ENCODE measurements around the gene UBE2D2.

UBE2D2 gene

DNA sequence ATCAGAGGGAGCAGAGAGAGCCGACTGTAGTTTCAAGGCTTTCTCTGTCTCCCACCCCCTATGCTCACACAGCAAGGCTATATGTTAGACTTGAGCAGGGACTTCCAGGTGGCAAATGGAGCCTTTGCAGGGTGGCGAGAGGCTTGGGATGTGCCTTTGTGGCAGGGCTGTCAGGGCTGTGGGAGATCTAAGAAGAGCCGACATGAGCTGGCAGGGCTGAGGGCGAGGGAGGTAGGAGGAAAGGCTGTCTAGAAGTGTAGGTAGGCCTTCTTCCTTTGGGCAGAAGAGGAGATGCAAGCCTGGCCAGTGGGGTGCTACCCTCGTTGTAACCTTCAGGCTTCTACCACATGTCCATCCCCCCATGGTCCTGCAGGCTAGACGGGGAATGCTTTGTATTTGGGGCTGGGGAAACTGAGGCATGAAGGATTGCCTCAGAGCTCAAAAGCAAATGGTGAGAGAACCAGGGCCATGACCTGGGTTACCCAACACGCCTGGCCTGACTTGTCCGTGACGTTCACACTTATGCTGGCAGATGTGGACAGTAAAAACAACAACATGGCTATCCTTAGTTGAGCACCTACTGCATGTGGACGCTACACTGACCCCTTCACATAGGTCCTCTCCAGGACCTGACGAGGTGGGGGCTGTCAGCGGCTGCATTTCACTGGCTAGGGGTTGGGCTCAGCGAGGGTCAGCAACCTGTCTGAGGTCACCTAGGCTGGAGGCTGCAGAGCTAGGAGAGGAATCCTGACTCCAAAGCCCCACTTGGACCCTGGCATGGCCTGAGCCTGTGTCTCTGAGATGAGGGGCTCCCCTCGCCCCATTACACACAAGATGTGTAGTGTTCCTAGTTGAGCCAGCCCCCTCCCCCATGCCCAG lies 102.3 kb downstream of the UBE2D2 start:
- no peak for DNase-seq

DNA sequence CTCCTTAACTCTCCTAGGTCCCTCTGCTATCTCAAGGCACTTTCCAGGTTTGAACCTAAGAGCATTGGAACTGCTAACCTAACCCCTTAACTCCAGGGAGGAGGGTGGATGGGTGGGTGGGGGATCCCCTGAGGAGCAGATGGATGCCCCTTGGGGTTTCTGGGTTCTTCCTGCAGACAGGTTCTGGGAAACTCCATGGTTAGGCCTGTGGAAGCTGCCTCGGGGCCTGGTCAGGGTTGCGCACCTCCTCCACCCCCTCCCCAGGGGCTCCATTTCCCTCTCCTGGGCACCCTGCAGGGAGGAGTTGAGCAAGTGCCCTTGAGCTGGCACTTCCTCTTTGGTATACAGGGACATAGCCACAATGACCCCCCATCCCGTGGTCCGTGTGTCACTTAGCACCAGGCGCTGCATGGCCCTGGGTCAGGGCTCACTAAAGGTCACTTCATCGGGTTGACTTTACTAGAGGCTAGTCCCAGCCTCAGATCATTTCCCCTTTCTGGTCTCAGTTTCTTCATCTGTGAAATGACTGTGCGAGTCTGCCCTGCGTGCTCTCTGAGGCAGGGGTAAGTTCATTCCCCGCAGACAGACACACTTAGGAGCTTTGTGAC lies 103.1 kb downstream of the UBE2D2 start:
- no peak for DNase-seq

DNA sequence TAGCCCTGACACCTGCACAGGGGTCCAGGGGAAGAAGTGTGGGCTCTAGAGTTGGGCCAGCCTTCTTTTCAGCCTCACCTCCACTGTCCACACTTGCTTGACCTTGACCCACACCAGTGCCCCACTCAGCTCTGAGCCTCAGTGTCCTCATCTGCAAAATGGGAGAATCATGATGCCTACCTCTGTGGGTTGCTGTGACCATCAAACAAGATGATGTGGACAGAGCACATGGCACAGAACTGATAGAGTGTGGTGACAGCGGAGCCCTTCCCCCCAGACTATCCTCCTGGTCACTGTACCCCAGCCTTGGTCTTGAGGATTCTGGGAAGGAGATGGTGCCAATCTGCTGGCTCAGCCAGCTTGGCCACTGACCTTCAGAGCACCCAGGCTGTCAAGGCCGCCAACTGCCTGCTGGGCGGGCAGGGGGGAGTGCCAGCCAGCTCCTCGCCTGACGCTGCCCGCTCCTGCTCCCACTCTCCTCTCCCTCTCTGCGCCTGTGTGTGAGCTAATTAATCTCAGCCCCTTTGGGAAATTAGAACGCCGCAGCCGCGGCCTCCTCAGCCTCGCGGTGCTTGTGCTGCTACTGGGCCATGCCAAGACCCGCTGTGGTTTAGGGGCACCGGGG lies 103.7 kb downstream of the UBE2D2 start:
- no peak for DNase-seq

DNA sequence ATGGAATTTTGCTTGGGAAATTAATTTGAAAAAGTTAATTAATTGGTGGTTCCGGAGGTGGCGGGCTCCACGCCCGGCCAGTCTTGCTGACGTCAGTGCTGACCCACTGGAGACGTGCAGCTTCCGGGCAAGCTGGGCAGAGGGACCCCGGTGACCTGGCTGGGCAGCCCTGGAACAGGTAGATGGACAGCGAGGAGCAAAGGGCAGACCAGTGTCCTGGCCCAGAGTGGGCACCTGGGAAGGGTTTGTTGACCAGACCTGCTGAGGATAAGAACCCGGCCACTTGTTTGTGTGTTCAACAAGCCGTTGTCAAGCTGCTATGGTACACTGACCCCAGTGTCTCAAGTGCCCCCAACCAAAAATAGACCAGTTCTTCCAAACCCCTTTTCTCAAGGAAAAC lies 104.5 kb downstream of the UBE2D2 start:
- DNase-seq, result no peak

DNA sequence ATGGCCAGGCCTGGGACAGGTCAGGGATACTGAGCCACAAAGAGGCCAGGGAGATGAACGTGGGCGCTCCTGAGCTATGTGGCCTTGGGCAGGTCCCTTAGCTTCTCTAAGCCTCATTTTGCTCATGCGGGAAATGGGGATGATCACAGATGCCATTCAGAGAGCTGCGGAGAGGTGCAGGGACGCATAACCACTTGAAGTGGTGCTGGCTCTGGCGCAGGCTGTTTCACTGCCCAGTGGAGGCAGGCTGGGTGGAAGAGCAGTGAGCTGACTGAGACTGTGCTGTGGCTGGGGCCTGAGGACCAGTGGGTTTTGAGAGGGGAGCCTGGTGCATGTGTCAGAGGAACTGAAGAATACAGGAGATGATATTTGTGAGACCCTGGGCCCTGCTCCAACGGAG lies 105.4 kb downstream of the UBE2D2 start:
- DNase-seq, result no peak

DNA sequence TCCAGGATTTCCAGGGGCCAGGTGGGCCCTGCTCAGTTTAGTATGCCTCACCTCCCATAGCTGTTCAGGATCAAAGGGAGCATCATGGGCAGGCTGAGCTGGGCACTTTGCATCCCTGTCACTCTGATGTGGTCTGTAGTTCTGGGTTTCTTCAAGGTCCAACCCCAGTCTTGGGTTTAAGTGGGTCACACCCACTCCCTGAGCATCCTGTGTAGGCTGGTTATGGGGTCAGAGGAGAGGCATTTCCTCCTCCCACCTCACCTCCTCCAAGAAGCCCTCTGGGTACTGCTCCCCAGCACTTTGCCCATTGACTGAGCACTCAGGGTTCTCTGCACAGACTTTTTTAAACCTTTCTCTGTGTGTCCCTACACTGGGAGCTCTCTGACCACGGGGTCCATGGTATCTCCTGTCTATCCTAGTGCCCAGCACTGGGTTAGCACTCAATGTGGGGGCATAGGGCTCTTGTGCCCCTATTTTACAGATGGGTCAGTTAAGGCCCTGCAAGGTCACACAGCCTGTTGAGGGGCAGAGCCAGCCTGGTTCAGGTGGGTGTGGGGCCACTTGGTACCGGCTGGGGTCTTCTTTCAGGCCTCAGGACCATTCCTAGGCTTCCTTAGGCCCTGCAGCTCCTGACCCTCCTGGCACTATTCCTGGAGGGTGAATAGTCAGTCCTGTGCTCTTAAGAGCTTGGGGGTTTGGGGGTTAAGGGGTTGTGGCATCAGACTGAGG lies 106.0 kb downstream of the UBE2D2 start:
- DNase-seq, result no peak

DNA sequence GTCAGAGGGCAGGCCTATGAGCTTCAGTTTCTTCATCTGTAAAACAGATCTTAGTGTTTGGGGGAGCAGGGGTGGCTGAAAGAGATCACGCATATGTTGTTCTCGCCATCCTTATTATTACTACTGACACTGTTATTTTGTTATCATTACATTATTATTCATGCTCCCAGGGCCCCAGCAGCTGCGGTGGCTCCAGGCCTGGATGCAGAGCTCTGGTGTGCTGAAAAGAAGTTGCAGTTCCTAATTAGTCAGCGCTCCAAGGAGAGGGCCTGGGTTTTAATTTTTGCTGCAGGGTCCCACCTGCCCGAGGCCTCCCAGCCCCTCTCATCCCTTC lies 106.6 kb downstream of the UBE2D2 start:
- no peak for DNase-seq

DNA sequence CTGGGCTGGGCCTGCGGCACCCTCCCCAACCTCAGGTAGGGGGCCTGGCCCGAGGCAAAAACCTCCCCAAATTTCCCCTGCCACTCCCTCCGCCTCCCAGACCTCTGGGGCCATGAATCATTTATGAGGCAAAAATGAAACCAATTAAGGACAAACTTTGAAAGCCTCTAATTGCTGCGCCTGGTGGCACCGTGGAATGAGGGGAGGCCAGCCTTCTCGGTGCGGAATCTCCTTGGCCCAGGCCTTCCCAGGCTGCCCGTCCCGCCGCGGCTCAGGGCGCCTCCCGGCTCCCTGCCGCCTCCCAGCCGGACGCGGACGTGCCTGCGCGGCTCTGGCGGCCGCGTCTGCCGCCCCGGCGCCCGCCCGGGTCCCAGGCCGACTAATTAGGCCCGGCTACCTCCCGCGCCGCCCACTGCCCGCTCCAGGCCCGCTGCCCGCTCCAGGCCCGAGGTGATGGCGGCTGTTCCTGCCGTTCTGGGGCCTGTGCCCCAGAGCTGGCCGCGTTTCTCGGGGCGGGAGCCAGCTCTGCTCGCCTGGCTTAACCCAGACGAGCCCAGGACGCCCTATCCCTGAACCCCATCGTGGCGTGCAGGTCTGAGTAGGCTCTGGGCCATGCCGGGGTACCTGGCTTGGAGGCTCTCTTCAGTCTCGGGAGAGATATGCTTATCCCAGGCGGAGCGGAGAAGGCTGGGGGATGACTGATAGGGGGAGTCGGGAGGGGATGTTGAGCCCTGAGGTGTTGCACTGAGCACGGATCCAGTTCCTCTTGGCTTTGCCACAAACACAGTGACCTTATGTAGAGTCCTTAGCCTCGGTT lies 107.1 kb downstream of the UBE2D2 start:
- no peak for DNase-seq

DNA sequence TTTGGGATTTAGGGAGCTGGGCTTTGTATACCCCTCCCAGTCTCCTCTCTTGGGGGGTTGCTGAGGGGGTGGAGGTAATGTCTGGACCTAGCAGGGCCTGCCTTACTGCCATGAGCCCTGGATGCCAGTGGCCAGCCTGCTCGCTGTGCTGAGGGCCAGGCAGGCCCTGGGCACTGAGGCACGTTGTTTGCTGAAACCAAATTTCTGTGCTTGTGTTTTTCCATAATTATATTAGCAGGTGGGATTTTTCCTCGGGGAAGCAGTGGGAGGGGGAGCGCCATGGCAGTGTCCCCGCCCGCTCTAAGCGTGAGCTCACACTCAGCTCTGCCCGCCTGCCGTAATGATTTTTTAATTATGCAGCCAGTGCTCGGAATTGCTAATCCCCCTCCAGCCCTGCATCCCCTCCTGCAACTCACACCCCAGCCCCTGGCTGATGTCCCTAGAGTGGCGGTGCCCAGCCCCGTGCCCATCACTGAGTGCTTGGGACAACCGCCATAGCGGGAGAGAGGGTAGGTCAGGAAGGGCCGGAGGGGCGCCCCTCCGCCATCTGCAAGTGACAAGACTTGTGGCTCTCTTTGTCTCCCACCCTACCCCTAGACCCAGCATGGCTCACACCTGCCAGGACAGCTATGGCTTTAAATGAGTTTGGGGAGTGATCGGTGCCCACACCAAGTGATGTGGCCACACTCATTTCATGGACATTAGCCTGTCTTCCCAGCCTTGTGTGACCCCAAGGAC lies 108.0 kb downstream of the UBE2D2 start:
- DNase-seq, result no peak

DNA sequence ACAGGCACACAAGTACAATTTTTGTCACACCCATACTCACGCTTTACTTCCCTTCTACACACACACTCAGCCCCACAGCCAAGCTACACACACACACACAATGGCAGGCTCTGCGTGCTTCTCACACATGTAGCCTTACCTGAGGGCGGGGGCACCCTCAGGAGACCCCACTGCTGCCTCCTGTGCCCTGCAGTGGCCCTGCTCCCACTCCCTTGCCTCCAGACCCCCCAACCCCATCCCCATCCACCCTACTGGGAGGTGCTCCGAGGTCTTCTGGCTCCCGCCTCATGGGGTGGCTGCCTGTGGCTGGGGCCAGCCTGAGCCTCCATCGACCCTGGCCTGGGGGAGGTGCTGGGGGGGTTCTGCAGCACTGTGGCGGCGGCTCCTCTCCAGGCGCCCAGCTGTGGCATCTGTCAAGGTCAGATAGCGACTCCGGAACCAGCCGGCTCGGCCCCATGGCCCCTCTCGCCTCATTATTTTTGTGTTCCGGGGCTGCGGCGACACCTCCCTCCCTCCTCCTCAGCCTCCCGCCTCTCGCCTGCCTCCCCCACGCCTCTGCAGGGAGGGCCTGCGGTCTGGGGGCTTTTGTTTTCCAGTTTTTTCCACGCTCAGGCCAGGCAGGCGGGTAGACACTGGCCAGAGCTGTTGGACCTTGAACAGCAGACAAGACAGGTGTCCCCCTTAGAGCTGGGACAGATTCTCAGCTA lies 108.7 kb downstream of the UBE2D2 start:
- no peak for DNase-seq

DNA sequence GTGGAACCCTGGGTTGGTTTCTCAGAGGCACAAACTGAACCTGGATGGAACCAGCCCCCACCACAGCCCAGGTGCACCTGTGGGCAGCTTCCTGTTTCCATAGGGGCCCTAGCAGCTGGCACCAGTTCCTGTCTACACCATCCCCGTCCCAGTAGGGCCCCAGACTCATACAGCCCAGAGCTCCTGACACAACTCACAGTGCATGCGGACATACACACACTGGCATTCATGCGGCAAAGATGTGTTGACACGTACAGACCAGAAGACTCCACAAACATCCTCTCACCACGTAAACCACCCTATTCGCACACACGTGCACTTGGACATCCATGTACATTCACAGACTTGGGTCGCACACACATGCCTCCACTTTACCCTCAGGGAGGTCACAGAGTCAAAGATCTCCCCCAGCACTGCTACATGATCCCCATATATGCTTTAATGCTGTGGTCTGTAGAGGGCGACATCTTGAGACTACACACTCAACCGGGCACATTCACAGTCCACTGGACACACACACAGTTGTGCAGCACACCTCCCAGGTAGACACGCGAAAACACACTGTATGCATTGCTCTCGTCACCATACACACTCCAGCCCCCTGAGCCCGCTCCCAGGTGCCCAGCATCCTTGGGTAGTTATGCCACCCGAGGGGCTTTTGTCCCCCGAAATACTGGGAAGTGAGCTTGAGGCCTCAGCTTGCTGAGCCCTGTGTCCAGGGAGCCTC lies 109.4 kb downstream of the UBE2D2 start:
- no peak for DNase-seq

DNA sequence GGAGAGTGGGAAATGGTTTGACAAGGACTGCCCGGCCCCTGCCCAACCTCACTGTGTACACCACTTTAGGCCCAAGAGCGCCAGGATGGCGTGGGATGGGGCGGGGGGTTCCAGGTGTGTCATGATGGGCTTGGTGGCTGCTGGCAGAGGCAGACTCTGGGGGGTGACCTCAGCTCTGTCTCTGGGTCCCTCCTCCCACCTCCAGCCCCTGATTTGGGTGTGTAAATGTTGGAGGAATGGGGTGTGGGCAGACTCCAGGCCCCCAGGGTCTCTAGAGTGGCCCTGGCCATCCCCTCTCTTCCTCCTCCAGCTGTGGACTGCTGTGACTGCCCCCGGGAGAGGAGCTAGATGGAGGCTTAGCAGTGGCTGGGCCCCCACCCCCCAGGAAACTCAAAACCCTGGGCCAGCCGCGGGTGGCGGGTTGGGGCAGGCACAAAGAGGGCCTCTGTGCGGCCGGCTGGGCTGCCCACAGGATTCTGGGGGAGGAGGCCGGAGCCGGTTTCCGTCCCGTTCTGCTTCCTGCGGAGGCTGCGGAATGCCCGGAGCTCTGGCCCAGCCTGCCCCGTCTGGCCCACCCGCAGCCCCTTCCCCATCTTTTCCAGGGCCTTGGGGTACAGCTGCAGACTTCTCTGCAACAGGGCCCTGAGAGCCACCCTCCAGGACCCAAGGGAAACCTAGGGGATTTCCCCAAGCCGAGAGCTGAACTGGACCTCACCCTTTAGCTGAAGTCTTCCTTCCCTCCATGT lies 110.1 kb downstream of the UBE2D2 start:
- no peak for DNase-seq

DNA sequence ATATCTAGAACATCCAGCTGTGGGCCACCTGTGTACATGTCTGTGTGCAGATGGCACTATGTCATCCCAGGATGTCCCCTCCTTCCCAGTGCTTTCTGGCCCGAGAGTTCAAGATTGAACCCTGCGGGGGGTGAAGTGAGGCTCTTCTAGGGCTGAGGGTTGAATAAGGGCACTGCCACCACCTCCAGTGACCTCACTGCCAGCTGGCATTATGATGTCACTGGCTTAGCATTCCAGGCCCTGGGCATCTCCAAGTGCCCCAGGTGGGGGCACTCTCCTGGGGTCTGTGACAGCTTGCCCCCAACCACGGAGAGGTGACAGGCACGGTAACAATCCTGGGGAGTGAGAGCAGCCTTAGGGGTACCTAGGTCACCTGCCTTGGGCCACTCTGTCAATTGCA lies 114.1 kb downstream of the UBE2D2 start:
- no peak for DNase-seq

DNA sequence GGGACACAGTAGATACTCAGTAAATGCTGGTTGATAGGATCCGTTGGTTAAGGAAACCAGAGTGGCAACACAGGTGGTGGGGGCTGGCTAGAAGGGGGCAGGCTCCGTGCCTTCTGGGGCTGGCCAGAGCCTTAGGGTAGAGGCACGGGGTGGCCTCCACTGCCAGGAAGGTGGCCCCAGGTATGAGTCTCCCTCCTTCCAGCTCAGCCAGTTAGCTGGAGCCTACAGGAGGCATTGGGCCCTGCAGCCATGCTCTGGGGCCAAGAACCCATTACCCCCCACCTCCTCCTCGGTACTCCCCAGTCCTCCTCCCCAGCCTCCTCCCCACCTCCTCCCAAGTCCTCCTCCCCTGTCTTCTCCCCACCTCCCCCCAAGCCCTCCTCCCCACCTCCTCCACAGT lies 114.7 kb downstream of the UBE2D2 start:
- DNase-seq, result no peak

DNA sequence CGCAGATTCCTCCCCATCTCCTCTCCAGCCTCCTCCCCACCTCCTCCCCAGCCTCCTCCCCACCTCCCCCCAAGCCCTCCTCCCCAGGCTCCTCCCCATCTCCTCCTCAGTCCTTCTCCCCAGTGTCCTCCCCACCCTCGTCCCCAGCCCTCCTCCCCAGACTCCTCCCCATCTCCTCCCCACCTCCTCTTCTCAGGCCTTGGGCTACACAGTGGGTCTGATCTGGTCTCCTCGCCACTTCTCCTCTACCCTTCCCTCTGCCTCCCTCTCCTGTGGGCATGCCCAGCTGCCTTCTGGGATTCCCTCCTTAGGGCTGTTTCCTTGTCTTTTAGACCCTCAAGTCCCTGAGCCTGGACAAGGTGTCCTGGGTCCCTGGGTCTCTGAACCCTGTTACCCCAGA lies 115.3 kb downstream of the UBE2D2 start:
- no peak for DNase-seq

DNA sequence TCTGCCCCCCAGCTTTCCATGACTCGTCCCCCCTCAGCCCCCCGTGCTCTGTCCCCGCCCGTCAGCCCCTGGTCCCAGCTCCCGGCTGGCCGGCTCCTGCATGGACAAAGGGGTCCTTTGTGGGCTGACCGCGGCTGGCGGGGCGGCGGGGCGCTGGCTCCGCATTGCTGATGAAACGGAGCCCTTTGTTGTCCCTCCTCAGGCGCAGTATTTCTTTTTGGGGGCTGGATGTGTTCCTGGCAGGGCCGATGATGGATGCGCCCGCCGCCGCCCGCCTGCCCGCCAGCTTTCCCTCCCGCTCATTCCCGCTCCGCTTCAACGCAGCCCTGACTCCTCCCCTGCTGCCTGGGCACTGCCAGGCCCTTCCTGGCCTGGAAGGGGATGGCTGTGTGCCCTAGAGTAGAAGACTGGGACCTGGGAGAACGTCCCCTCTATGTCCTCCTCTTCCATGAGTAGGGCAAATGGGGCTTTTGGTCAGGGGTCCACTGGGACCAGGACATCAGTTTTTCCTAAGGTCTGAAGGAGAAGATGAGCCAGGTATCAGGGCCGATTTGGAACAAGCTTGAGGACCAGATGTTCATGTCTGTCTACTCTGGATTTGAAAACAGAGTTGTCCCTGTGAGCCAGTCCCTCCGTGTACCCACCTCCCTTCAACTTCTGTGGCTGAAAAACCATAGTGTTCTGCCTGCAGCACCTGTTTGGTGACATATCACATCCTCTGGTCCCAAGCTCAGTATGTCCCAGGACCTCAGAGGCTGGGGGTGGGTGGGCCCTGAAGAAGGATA lies 116.0 kb downstream of the UBE2D2 start:
- no peak for DNase-seq

Measured in T-helper 9 cell (primary cell).